ENCODE measurements around the gene SLC26A8. TPM values are rescaled to one million over a fixed set of nuclear protein-coding genes. Genes with fewer than 3 reads are reported as not detected.

SLC26A8 gene
- not detected in 2 replicates for total RNA-seq (2016; rRNA removed; fragmentation: Illumina TruSeq; extraction: Trizol)
- not detected in 2 replicates for total RNA-seq (2016; cell fraction: cytosol; rRNA removed; fragmentation: Illumina TruSeq; extraction: Trizol; ENCODE audit: low read depth)
- total RNA-seq (2016; cell fraction: insoluble cytoplasmic fraction; rRNA removed; fragmentation: Illumina TruSeq; extraction: Trizol): 0.11 TPM in 1 of 2 replicates, not detected in the other
- total RNA-seq (2016; cell fraction: membrane; rRNA removed; fragmentation: Illumina TruSeq; extraction: Trizol): not detected in 2 replicates
- total RNA-seq (2016; cell fraction: nucleus; rRNA removed; fragmentation: Illumina TruSeq; extraction: Trizol): 0.09 and 0.12 TPM in 2 replicates
- 0.42 and 0.46 TPM in 2 replicates for polyA plus RNA-seq (2011; rRNA removed)
- polyA plus RNA-seq (2011; cell fraction: cytosol; rRNA removed): 0.16 and 0.17 TPM in 2 replicates
- 0.64 and 1.1 TPM in 2 replicates for polyA plus RNA-seq (2011; cell fraction: nucleus; rRNA removed)
- 0.05 and 0.16 TPM in 2 replicates for polyA plus RNA-seq (2012)
- polyA plus RNA-seq (2016; cell fraction: cytosol; fragmentation: Illumina TruSeq; extraction: Trizol; ENCODE audit: low read depth): not detected in 2 replicates
- 0.11 TPM in 1 of 2 replicates, not detected in the other for polyA plus RNA-seq (2016; cell fraction: insoluble cytoplasmic fraction; fragmentation: Illumina TruSeq; extraction: Trizol; ENCODE audit: low read depth)
- not detected in 2 replicates for polyA plus RNA-seq (2016; cell fraction: membrane; fragmentation: Illumina TruSeq; extraction: Trizol; ENCODE audit: low read depth)
- polyA plus RNA-seq (2016; cell fraction: nucleus; fragmentation: Illumina TruSeq; extraction: Trizol; ENCODE audit: insufficient read depth, low read depth): 0.15 and 0.28 TPM in 2 replicates
- polyA minus RNA-seq (2011; rRNA and poly(A)+ RNA removed; ENCODE audit: low replicate concordance): 0.42 TPM in 1 of 2 replicates, not detected in the other
- 0.26 TPM in 1 of 2 replicates, not detected in the other for polyA minus RNA-seq (2011; cell fraction: cytosol; rRNA and poly(A)+ RNA removed)
- polyA minus RNA-seq (2011; cell fraction: nucleus; rRNA and poly(A)+ RNA removed): 0.39 and 0.50 TPM in 2 replicates
- Bru-seq, nascent RNA: percentile 14 among the genes with signal in this experiment
- BruChase-seq, experiment 1, labeled RNA remaining after a 6-hour chase: percentile 13 among the genes with signal in this experiment
- percentile 12 among the genes with signal in this experiment for BruChase-seq, experiment 2, labeled RNA remaining after a 2-hour chase
- long read RNA-seq, experiment 1: 0 reads
- long read RNA-seq, experiment 2: 0 reads

GRCh38 chr6:36023996-36024795, at the start of gene SLC26A8:
Gene SLC26A8 (minus strand): TSS chr6:36024641. CDS start chr6:36019707, 4,934 bp downstream.
- Histone ChIP-seq H3K27me3 (ENCODE audit: control insufficient read depth in 1 of 2, insufficient read depth in 2 of 2, low read length in 2 of 2) (no peaks in the 10 kb centered on the region; a peak in 1 of 5 replicates), H2AFZ (ENCODE audit: low read length) (no peak within 1 kb of the TSS), H4K20me1 (ENCODE audit: insufficient read depth, low read length) (no peaks in the 10 kb centered on the region), H3K4me2 (ENCODE audit: low read depth, low read length) (no peak within 1 kb of the TSS), H3K4me1 (ENCODE audit: insufficient read depth, low read length) (peaks cover 18% of the 10 kb centered on the region), H3K36me3 (replicated peaks in 1 of 2; ENCODE audit: control insufficient read depth in 1 of 2, insufficient read depth in 2 of 2, low read length in 2 of 2) (no peaks in the 10 kb centered on the region), H3K27ac (ENCODE audit: extremely low read length, insufficient read depth, low read length) (no peak within 1 kb of the TSS), H3K79me2 (ENCODE audit: insufficient read depth, low read length) (peaks cover 16% of the 10 kb centered on the region), H3K9me3 (ENCODE audit: low read length) (no peaks in the 10 kb centered on the region), H3K9ac (ENCODE audit: insufficient read depth, low read depth, low read length) (no peak within 1 kb of the TSS), H3K4me3 (replicated peaks in 1 of 3; ENCODE audit: insufficient read depth in 1 of 3, low read depth in 2 of 3, low read length in 3 of 3) (no peak within 1 kb of the TSS)
- ChIA-PET POLR2A (no interaction called here), CTCF (ENCODE audit: low intra/inter-chr PET ratio, low total read pairs) (no interaction called here)
- ATAC-seq (no peak), DNase-seq (ENCODE audit: low spot score) (no peak), FAIRE-seq (no peak)
- no TSS peak for BruUV-seq (replicated peaks)
- intact Hi-C loops (cut with micrococcal nuclease; ENCODE audit: unreplicated experiment) (loop anchor here (10.0 kb wide), 1 partner anchor 79 kb away; no protein-coding TSS in a partner anchor), in situ Hi-C loops (cut with HindIII; ENCODE audit: extremely low pct_ligation_motif_present, low pct_unique_long_range_greater_than_20kb) (no loop called here)
- 80% methylated on average over 42 of the region's 44 CpGs for WGBS (ENCODE audit: low lambda C conversion rate)
- TF ChIP-seq THAP9 (CRISPR knock-in tag; IDR thresholded peaks at IDR 0.05; ENCODE audit: borderline replicate concordance) (no peak), ZNF543 (CRISPR knock-in tag; IDR thresholded peaks at IDR 0.05) (no peak), TP53 (CRISPR knock-in tag; conservative IDR thresholded peaks at IDR 0.05) (no peak), TBX2 (CRISPR knock-in tag; IDR thresholded peaks at IDR 0.05; ENCODE audit: borderline replicate concordance) (no peak), NFYB (CRISPR knock-in tag; IDR thresholded peaks at IDR 0.05) (no peak), MAZ (IDR thresholded peaks at IDR 0.05; ENCODE audit: borderline replicate concordance, low read depth, low read length) (no peak), MAZ (CRISPR knock-in tag; IDR thresholded peaks at IDR 0.05; ENCODE audit: low read depth) (no peak), ZNF282 (IDR thresholded peaks at IDR 0.05; ENCODE audit: partially characterized antibody) (no peak), ZNF713 (CRISPR knock-in tag; IDR thresholded peaks at IDR 0.05) (no peak), ZNF441 (CRISPR knock-in tag; IDR thresholded peaks at IDR 0.05; ENCODE audit: borderline replicate concordance) (no peak), ZKSCAN8 (CRISPR knock-in tag; IDR thresholded peaks at IDR 0.05; ENCODE audit: borderline replicate concordance) (no peak), PTBP1 (IDR thresholded peaks at IDR 0.05; ENCODE audit: low read depth, low read length, poor library complexity, severe bottlenecking) (no peak), GLI4 (CRISPR knock-in tag; IDR thresholded peaks at IDR 0.05; ENCODE audit: borderline replicate concordance) (no peak), ZSCAN5A (CRISPR knock-in tag; IDR thresholded peaks at IDR 0.05; ENCODE audit: borderline replicate concordance) (no peak)
